Measurements from ENCODE around the gene PAM16.

The PAM16 gene

DNA sequence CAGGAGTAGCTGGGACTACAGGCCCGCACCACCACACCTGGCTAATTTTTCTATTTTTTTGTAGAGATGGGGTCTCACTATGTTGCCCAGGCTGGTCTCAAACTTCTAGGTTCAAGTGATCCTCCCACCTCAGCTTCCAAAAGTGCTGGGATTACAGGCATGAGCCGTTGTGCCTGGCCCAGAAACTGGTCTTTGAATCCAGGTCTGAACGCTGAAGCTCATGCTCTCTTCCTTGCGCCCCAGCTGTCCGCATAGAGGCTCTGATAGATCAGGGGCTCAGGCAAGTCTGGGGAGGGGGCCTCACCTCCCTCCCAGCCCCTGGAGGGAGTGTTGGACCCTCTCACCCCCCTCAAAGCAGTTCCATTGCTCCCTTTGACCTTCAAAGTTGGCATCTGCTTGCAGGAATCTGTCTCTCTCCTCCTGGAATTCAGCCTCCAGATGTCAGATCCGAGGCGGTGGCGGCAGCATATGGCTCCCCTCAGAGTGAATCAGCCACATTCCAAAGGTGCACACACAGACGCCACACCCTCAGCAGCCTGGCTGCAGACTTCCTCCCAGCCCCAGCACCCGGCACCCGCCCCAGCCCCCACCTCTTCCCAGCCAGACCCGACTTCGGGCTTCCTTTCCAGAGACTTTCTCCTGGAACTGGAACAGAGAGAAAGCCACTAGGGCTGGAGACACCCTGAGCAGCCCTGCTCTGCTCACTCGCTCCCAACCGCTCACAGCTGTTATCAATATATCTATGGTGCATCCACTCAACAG, 52.2 kb downstream of the PAM16 start:
- peak; percentile 95 for DNase-seq (ENCODE audit: low read depth)
- H3K4me3 ChIP-seq (ENCODE audit: low read length), result peak overlapping the region; percentile 5
- TF ChIP-seq, protein P1, sequence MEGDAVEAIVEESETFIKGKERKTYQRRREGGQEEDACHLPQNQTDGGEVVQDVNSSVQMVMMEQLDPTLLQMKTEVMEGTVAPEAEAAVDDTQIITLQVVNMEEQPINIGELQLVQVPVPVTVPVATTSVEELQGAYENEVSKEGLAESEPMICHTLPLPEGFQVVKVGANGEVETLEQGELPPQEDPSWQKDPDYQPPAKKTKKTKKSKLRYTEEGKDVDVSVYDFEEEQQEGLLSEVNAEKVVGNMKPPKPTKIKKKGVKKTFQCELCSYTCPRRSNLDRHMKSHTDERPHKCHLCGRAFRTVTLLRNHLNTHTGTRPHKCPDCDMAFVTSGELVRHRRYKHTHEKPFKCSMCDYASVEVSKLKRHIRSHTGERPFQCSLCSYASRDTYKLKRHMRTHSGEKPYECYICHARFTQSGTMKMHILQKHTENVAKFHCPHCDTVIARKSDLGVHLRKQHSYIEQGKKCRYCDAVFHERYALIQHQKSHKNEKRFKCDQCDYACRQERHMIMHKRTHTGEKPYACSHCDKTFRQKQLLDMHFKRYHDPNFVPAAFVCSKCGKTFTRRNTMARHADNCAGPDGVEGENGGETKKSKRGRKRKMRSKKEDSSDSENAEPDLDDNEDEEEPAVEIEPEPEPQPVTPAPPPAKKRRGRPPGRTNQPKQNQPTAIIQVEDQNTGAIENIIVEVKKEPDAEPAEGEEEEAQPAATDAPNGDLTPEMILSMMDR (IDR thresholded peaks at IDR 0.05; ENCODE audit: insufficient read depth, low read depth, low read length, missing control alignments), result peak; percentile 9

DNA sequence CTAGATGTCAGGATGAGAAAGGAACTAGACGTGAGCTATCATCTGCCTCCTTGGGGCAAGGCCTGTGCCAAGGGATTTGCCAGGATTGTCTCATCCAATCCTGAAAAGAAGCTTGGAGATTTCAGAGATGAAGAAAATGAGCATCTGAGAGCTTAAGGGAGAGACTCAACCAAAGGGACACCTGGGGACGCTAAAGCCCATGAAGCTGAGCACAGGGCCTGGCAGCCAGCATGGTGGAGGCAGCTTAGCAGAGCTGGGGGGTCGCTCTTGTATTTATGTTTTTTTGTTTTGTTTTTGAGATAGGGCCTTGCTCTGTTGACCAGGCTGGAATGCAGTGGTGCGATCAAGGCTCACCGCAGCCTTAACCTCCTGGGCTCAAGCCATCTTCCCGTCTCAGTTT, 53.6 kb downstream of the PAM16 start:
- DNase-seq (ENCODE audit: low read depth), result no peak
- TF ChIP-seq, protein P1 (IDR thresholded peaks at IDR 0.05; ENCODE audit: insufficient read depth, low read depth, low read length, missing control alignments), result no peak
- no peak overlapping the region for H3K4me3 ChIP-seq (ENCODE audit: low read length)

DNA sequence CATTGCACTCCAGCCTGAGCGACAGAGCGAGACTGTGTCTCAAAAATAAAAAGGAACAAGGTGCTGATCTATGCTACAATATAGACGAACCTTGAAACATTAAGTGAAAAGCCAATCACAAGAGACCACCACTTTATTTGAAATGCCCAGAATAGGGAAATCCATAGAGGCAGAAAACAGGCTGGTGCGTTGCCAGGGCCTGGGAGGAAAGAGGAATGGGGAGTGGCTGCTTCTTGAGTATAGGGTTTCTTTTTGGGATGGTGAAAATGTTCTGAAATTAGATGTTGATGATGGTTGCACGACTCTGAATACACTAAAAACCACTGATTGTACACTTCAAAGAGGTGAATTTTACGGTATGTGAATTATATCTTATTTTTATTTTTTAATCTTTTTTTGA, 55.5 kb downstream of the PAM16 start:
- TF ChIP-seq, protein P1 (IDR thresholded peaks at IDR 0.05; ENCODE audit: insufficient read depth, low read depth, low read length, missing control alignments), result no peak
- no peak overlapping the region for H3K4me3 ChIP-seq (ENCODE audit: low read length)
- no peak for DNase-seq (ENCODE audit: low read depth)

DNA sequence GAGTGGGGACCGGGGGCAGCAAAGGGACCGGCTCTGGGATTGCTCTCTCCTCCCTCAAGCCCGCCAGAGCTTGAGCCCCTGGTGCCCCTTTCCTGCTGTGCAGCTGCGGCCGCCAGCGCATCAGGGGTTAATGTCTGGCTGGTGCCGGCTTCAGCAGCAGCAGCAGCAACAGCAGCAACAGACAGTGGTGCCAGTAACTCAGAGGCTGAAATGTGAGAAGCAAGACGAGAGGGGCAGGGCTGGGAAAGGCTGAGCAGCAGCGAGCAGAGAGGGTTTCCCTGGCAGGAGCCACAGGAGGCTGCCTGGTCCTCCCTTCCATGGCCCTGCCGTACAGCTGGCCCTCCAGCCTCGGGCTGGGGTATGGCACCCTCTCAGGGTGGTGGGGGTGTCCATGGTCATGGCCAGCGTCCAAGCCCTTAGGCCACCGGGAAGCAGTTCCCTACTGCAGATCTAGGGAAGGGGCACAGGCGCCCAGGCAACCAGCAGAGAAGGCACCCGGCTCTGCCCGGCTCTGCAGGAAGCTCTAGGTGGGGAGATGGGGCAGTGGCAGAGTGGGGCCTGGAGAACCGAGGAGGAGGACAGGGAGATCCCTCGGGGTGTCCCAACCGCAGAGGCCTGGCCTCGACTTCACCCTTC, 57.2 kb downstream of the PAM16 start:
- TF ChIP-seq, protein P1 (IDR thresholded peaks at IDR 0.05; ENCODE audit: insufficient read depth, low read depth, low read length, missing control alignments), result no peak
- H3K4me3 ChIP-seq (ENCODE audit: low read length), result no peak overlapping the region
- DNase-seq (ENCODE audit: low read depth), result peak; percentile 59

DNA sequence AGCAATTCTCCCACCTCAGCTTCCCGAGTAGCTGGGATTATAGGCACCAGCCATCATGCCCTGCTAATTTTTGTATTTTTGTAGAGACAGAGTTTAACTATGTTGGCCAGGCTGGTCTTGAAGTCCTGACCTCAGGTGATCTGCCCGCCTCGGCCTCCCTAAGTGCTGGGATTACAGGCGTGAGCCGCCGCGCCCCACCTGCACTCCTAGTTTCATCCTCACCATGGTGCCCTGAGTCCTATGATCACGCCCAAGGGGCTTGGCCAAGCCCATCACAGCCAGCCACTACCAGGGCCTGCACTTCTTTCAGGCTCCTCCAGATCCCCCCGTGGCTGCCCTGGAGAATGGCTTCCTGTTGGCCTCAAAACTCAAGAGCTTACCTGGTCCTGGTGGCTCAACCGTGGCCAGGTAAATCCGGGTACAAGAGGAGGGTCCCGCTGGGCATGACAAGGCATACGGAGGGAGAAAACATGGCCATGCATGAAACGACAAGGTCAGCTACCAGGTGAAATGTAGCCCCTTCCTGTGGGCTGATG, 57.9 kb downstream of the PAM16 start:
- no peak overlapping the region for H3K4me3 ChIP-seq (ENCODE audit: low read length)
- TF ChIP-seq, protein P1 (IDR thresholded peaks at IDR 0.05; ENCODE audit: insufficient read depth, low read depth, low read length, missing control alignments), result no peak
- DNase-seq (ENCODE audit: low read depth), result no peak

GRCh38 chr16:4291699-4292098, 59.4 kb downstream of the PAM16 start:
- DNase-seq (ENCODE audit: low read depth), result no peak
- no peak overlapping the region for H3K4me3 ChIP-seq (ENCODE audit: low read length)
- TF ChIP-seq, protein P1 (IDR thresholded peaks at IDR 0.05; ENCODE audit: insufficient read depth, low read depth, low read length, missing control alignments), result no peak

All from epithelial cell of esophagus (primary cell).